DND-41 (cell line): ENCODE results near the gene APOL6.
"Not testable (repeated sequence)": the region's sequence is repeated elsewhere in the genome, so short reads cannot be mapped to it uniquely, and the experiment has no call there.

Source experiments
- ATAC-seq: fragments of 200-7000 bp; cut with Tn5 transposase; 3 replicates; pipeline ENCODE4 v1.9.1; 2021; ENCODE audit warnings: low read depth; ENCODE audit not compliant: insufficient read depth
- DNase-seq: peaks from one replicate; pipeline ENCODE4 v3.0.0-alpha.2; 2020
- H2AFZ ChIP-seq: 2 replicates; pipeline ENCODE4 v1.6.0; 2012; ENCODE audit warnings: low read depth, low read length
- H3K27ac ChIP-seq: 2 replicates; pipeline ENCODE4 v1.5.1; 2012; ENCODE audit warnings: low read length, inconsistent platforms
- H3K27me3 ChIP-seq: fragments of 200-600 bp; sonication (generic); 2 replicates; pipeline ENCODE4 v1.6.0; 2012; ENCODE audit warnings: low read length, mild to moderate bottlenecking, inconsistent platforms; ENCODE audit not compliant: insufficient read depth, poor library complexity
- H3K36me3 ChIP-seq: 2 replicates; pipeline ENCODE4 v1.5.1; 2012; ENCODE audit warnings: low read length, inconsistent platforms; ENCODE audit not compliant: insufficient read depth
- H3K4me1 ChIP-seq: 2 replicates; pipeline ENCODE4 v1.5.1; 2012; ENCODE audit warnings: mild to moderate bottlenecking, low read length; ENCODE audit not compliant: insufficient read depth
- H3K4me2 ChIP-seq: 2 replicates; pipeline ENCODE4 v1.6.0; 2012; ENCODE audit warnings: mild to moderate bottlenecking, moderate library complexity, low read length, inconsistent platforms; ENCODE audit not compliant: insufficient read depth
- H3K4me3 ChIP-seq, 2 experiments: fragments of 200-600 bp in 1 of 2; shearing (Covaris generic) in 1 of 2; 2 replicates each; pipeline ENCODE4 v1.5.1; 2012 to 2016; ENCODE audit warnings: inconsistent platforms in 2 of 2, low read length in 2 of 2, mild to moderate bottlenecking in 2 of 2, low read depth in 1 of 2, moderate library complexity in 1 of 2
- H3K79me2 ChIP-seq: 2 replicates; pipeline ENCODE4 v1.6.0; 2012; ENCODE audit warnings: low read length, inconsistent platforms; ENCODE audit not compliant: insufficient read depth
- H3K9ac ChIP-seq: 2 replicates; pipeline ENCODE4 v1.6.0; 2012; ENCODE audit warnings: low read depth, mild to moderate bottlenecking, inconsistent platforms, low read length, moderate library complexity
- H3K9me3 ChIP-seq: 2 replicates; pipeline ENCODE4 v1.5.1; 2012; ENCODE audit warnings: low read length, moderate library complexity, mild to moderate bottlenecking, inconsistent platforms; ENCODE audit not compliant: insufficient read depth, severe bottlenecking
- H4K20me1 ChIP-seq: 2 replicates; pipeline ENCODE4 v1.6.0; 2012; ENCODE audit warnings: low read length; ENCODE audit not compliant: insufficient read depth
- EZH2 ChIP-seq: IDR thresholded peaks from 3 replicates; pipeline ENCODE4 v1.6.1; 2012; ENCODE audit warnings: borderline replicate concordance, low read depth, mild to moderate bottlenecking, moderate library complexity, low read length, inconsistent platforms; ENCODE audit not compliant: severe bottlenecking
- TF ChIP-seq, protein P1 (sequence below): IDR thresholded peaks from 2 replicates; pipeline ENCODE4 v1.5.1; 2012; ENCODE audit warnings: borderline replicate concordance, low read length, moderate library complexity, mild to moderate bottlenecking; ENCODE audit not compliant: poor library complexity, severe bottlenecking; ENCODE audit errors: extremely low read depth

APOL6 gene

DNA sequence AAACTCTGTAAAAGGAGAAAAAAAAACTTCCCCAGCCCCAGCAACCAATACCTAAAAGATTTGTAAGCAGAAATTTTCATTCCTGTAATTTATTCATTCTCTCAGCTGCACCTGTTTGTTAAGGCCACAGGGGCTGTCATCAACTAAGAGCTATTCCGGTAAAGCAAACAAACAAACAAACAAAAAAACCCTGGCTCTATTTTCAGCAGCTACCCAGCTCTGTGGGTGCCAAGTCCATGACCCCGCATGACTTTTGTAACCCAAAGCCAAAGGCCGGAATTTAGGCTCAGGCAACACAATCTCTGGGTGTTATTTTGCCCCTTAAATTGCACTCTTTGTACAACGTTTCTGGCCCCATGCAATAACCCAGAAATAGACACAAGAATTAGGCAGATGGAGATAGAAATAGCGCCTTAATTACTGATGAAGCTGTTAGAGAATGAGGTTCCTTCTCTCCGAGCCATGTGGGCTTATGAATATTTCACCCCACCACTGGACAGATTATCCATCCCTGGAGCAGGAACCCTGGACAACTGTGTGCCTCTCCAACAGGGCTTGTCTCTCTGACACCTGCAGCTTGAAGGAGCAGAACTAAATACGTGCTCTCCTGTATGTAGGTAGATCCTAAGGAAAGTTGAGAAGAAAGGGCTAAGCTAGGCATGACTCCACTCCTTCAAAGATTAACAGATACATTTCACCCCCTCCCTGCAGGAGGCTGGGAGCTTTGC, 29.4 kb downstream of the APOL6 start:
- TF ChIP-seq EZH2, result no peak
- Histone ChIP-seq H3K36me3 (no peaks in the 10 kb centered on the region), H3K4me2 (no peak overlapping the region), H3K27ac (no peak overlapping the region), H3K9me3 (peaks cover 16% of the 10 kb centered on the region), H4K20me1 (no peaks in the 10 kb centered on the region), H3K9ac (no peak overlapping the region), H2AFZ (no peak overlapping the region), H3K4me3 (no peak overlapping the region), H3K27me3 (no peaks in the 10 kb centered on the region), H3K4me1 (no peaks in the 10 kb centered on the region), H3K79me2 (no peaks in the 10 kb centered on the region)
- ATAC-seq (no peak), DNase-seq (no peak)

DNA sequence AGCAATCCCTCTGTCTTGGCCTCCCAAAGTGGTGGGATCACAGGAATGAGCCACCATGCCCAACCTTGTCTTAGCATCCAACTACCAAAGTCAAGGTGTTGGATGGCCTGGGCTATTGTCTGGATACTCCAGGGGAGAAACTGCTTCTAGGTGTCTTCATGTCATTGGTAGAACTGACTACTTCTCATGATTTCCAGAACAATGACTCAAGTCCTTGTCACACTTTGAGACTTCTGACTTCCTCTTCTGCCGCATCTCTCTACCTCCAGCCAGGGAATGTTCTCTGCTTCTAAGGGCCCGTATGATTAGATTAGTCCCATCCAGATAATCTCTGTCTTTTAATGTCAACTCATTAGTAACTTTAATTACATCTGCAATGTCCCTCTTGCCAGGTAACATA, 30.6 kb downstream of the APOL6 start:
- Histone ChIP-seq H3K4me2 (no peak overlapping the region), H2AFZ (no peak overlapping the region), H3K4me3 (no peak overlapping the region), H3K79me2 (no peaks in the 10 kb centered on the region), H3K9ac (no peak overlapping the region), H3K27me3 (no peaks in the 10 kb centered on the region), H4K20me1 (no peaks in the 10 kb centered on the region), H3K4me1 (no peaks in the 10 kb centered on the region), H3K27ac (no peak overlapping the region), H3K9me3 (peaks cover 16% of the 10 kb centered on the region), H3K36me3 (no peaks in the 10 kb centered on the region)
- TF ChIP-seq EZH2, result no peak
- ATAC-seq (no peak), DNase-seq (no peak)

DNA sequence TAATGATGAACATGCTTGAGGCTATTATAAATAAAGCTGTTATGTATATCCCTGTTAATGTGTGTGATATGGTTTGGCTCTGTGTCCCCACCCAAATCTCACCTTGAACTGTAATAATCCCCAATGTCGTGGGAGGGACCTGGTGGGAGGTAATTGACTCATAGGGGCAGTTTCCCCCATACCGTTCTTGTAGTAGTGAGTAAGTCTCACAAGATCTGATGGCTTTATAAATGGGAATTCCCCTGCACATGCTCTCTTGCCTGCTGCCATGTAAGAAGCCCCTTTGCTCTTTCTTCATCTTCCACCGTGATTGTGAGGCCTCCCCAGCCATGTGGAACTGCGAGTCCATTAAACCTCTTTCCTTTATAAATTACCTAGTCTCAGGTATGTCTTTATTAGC, 31.2 kb downstream of the APOL6 start:
- not testable (repeated sequence) for H3K4me2 ChIP-seq, H3K9ac ChIP-seq, H3K27ac ChIP-seq, H3K36me3 ChIP-seq, H4K20me1 ChIP-seq, ATAC-seq, H3K4me1 ChIP-seq, H3K4me3 ChIP-seq, H3K79me2 ChIP-seq, H2AFZ ChIP-seq, DNase-seq, H3K27me3 ChIP-seq
- peaks cover 16% of the 10 kb centered on the region for H3K9me3 ChIP-seq

DNA sequence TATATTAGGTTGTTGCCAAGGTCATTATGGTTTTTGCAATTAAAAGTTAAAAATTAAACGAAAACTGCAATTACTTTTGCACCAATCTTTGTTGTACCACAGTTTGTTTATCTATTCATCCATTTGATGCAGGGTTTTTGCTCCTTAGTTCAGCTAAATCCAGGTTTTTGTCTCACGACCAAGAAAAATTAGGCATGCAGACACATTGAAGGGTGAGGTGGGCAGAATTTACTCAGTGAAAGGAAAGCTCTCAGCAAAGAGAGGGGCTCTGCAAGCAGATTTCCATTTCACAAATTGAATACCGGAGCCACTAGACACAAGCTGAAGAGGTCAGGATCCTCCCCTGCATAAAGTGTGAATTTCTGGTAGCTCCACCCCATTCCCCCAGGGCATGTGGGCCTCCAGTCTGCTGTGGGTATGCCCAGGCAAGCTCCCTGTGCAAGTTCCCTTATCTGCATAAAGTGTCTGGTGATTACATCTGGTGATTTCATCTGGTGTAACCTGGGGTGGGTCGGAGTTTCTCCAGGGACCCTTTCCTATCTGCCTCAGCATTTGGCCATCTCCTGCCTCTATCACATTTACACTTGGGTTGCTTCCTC, 33.3 kb downstream of the APOL6 start:
- no peaks in the 10 kb centered on the region for H3K27me3 ChIP-seq
- no peak overlapping the region for H3K4me3 ChIP-seq
- DNase-seq, result no peak
- H2AFZ ChIP-seq, result no peak overlapping the region
- H3K79me2 ChIP-seq, result no peaks in the 10 kb centered on the region
- TF ChIP-seq, protein P1, sequence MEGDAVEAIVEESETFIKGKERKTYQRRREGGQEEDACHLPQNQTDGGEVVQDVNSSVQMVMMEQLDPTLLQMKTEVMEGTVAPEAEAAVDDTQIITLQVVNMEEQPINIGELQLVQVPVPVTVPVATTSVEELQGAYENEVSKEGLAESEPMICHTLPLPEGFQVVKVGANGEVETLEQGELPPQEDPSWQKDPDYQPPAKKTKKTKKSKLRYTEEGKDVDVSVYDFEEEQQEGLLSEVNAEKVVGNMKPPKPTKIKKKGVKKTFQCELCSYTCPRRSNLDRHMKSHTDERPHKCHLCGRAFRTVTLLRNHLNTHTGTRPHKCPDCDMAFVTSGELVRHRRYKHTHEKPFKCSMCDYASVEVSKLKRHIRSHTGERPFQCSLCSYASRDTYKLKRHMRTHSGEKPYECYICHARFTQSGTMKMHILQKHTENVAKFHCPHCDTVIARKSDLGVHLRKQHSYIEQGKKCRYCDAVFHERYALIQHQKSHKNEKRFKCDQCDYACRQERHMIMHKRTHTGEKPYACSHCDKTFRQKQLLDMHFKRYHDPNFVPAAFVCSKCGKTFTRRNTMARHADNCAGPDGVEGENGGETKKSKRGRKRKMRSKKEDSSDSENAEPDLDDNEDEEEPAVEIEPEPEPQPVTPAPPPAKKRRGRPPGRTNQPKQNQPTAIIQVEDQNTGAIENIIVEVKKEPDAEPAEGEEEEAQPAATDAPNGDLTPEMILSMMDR, result no peak
- no peak for TF ChIP-seq EZH2
- ATAC-seq, result no peak
- H3K9me3 ChIP-seq, result peaks cover 12% of the 10 kb centered on the region
- no peak overlapping the region for H3K4me2 ChIP-seq
- H3K27ac ChIP-seq, result no peak overlapping the region
- H4K20me1 ChIP-seq, result no peaks in the 10 kb centered on the region
- no peaks in the 10 kb centered on the region for H3K36me3 ChIP-seq
- no peak overlapping the region for H3K9ac ChIP-seq
- no peaks in the 10 kb centered on the region for H3K4me1 ChIP-seq

DNA sequence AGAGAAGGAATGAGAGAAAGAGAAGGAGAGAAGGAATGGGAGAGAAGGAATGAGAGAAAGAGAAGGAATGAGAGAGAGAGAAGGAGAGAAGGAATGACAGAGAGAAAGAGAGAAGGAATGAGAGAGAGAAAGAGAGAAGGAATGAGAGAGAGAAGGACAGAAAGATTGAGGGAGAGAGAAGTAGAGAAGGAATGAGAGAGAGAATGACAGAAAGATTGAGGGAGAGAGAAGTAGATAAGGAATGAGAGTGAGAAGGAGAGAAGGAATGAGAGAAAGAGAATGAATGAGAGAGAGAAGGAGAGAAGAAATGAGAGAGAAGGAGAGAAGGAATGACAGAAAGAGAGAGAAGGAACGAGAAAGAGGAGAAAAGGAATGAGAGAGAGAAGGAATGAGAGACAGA, 35.3 kb downstream of the APOL6 start:
- no peaks in the 10 kb centered on the region for H3K36me3 ChIP-seq
- H3K9ac ChIP-seq, result no peak overlapping the region
- no peaks in the 10 kb centered on the region for H4K20me1 ChIP-seq
- H3K4me2 ChIP-seq, result no peak overlapping the region
- no peaks in the 10 kb centered on the region for H3K4me1 ChIP-seq
- H3K4me3 ChIP-seq, result no peak overlapping the region
- no peaks in the 10 kb centered on the region for H3K79me2 ChIP-seq
- peaks cover 12% of the 10 kb centered on the region for H3K9me3 ChIP-seq
- H2AFZ ChIP-seq, result no peak overlapping the region
- TF ChIP-seq, protein P1, result no peak
- TF ChIP-seq EZH2, result no peak
- no peaks in the 10 kb centered on the region for H3K27me3 ChIP-seq
- no peak for ATAC-seq
- no peak for DNase-seq
- H3K27ac ChIP-seq, result no peak overlapping the region
